LoVo (cell line): ENCODE data around the gene NEK6.

Experiments
- DNase-seq: peaks from one replicate; pipeline ENCODE4 v3.0.0-alpha.2; 2016; ENCODE audit warnings: low spot score

NEK6 gene

DNA sequence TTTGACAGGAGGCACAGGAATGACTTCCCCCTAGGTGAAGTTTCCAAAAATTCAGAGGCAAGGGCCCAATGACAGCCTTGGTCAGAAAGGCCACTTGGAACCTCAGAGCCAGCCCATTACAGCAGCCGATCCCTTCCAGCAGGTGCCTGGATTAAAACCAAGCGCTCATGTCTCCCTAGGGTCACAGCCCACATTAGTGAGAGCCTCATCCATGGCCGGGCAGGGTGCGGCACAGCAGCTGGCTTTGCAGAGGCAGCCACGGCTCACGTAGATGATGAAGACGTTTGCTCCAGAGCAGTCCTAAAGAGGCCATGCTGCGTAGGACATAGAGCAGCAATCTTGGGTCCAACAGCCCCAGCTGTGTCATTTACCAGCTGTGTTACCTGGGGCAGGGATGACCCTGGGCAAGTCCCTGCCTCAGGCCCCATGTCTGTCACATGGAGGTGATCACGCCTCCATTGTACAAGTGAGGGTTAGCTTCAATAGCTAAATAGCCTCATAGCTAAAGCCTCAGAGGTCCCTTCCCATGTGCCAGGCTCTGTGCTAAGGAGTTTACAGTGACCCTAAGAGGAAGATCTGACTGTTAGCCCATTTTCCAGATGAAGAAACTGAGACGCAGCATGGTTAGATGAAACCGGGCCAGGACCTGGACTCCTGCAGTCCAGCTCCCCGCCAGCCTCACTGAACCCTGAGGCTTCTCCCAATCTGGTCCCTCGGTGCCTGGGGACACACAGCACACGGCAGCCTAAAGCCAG, 39.2 kb downstream of the NEK6 start:
- no peak for DNase-seq

DNA sequence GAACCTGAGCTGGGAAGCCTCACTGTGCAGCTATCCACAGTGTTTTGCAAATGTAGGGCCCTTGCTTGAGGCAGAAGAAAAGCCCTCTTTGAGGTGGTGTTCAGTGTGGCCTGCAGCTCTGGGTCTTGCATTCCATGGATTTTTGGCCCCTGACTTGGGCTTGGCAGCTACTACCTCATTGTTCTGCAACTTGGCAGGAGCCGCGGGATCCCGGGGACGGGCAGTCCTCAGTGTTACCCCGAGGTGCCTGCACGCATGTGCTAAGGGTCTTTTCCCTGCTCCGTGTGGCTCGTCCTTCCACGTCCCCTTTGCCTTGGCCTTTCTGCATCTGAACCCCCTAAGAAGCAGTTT, 39.8 kb downstream of the NEK6 start:
- peak; percentile 46 for DNase-seq

DNA sequence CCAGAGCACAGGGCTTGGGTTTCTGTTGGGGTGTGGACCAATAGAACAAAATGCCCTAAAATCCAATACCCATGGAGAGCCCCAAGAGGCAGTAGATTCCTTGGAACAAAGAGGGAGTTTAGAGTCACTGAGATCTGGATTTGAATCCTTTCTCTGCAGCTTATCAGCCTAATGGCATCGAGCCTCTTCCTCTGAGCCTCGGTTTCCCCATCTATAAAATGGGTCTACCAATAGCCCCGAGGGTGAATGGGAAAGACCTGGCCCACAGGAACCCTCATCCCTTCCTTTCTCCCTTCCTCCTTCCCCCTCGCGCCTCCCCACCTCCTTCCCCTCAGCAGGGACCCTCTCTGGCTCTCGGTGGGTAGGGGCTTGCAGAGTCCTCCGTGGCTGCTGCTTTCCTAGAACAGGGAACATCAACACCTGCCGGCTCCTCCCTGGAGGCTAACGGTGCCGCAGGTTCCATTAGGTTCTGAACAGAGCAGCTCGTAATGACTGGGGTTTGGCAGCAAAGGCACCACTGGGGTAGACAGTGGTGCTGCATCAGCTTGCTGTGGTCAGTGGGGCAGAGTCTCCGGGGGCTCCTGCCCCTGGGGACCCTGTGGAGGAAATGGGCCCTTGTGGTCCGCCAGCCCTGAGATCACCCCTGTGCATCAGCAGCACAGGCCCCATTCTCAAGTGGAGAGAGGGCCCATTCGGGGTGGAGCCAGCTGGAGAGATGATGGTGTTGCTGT, 40.3 kb downstream of the NEK6 start:
- DNase-seq, result no peak

DNA sequence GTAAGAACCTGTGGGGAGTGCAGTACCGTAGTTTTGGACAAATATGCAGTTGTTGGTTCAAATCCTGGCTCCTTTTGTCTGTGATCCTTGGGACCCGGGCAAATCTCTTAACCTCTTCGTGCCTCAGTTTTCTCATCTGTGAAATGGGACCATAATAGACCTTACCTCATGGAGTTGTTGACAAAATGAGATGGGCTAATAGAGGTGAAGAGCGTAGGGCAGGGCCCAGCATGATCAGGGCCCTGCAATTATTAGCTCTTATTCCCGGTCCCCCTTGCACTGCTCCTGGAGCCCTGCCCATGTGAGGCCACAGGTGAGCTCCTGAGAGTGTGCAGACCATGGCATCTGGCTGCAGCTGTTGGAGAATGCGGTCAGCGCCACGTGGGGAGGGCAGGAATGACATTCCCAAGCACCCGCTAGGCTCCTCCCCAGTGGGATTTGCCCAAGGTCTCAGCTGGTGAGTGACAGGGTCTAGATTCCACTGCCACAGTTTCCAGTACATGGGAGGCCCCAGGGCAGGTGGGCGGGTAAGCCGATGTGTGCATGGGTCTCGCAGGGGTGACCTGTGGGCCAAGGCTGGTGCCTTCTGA, 41.0 kb downstream of the NEK6 start:
- DNase-seq, result no peak

DNA sequence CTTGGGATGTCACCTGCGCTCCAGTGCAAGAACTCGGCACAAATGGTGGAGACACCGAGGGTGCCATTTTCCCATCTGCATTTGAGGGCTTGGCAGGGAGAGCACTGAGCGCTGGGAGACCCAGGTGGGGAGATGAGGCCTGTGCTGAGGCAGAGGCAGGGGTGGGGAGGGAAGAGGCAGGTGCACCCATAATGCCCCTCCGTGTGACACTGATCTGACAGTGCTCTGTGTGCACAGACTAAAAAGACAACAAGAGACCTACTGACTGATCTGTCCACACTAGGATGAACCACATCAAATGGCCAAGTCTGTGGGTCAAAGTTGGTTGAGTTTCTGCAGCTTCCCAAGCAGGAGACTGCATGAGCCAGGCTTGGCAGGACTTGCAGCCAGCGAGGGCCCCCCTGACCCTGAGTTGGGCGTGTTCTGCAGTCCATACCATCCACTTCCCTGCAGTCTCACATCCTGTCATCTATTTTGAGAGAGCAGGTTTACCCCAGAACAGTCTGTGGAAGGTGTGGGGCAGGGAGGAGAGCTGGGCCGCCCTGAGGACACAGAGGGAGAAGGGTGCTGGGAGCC, 41.9 kb downstream of the NEK6 start:
- no peak for DNase-seq

DNA sequence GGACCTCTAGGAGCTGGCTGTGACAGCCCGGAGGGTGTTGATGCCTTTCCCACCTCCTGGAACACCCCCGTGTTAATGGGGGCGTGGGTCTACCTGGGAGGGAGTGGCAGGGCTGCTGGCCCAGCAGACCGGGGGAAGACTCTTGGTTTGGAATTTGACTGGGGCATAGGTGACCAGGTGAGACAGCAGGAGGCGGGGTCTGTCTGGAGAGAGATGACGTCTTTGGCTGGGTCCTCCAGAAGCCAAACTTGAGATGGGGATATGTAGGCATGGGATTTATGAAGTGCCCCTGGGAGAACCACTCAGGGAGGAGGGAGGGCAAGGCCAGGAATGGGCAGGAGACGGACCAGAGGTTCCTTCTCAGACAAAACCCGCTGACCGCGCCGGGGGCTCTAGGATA, 42.6 kb downstream of the NEK6 start:
- DNase-seq, result no peak

DNA sequence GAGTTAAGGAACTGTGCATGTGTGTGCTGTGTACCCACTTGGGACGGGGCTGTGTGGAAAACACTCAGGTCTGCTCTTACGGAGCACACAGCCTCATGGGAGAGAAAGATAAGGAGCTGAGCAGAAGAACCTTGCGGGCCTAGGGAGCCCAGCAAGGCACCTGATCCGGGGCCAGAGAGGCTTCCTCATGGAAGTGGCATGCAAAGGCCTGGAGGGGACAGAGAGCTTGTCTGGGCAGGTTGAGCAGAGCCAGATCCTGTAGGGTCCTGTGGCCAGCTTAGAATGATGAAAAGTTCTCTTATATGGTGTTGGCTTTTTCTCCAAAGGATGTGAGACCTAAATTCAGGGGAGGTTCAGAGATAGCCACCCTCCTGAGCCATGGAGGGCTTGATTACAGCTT, 45.2 kb downstream of the NEK6 start:
- no peak for DNase-seq

DNA sequence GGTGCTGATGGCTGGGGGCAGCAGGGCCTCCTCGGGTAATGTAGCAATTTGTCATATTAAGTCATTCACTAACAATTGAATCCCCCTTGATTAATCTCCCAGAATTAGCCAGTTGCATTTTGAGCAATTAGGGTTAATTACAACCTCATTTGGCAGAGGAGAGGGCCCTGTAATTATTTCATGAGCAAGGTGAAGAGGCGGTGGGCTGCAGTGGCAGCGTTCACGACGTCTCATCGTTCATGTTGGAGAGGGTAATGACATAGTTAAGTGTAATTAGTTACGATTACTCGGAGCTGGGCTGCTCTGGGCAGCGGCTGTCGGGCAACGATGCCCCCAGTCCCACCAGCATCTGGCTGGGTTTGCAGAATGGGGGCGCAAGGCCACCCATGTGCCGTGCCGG, 46.0 kb downstream of the NEK6 start:
- DNase-seq, result no peak

DNA sequence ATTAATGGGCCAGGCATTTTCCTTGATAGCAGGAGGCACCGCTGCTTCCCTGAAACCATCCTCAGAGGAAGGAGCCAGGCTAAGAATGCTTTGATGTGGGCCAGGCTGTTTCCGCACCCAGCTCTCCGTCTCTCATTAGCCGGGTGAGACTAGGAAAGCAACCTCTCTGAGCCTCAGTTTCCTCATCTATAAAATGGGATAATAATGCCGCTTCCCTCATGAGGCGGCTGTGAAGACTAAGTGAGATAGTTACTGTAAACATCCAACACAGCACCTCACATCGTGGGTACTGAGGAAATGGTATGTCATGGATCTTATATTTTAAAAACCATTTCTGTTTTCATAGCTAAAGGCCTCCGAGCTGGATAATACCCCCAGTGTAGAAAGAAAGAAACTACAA, 46.5 kb downstream of the NEK6 start:
- DNase-seq, result no peak

DNA sequence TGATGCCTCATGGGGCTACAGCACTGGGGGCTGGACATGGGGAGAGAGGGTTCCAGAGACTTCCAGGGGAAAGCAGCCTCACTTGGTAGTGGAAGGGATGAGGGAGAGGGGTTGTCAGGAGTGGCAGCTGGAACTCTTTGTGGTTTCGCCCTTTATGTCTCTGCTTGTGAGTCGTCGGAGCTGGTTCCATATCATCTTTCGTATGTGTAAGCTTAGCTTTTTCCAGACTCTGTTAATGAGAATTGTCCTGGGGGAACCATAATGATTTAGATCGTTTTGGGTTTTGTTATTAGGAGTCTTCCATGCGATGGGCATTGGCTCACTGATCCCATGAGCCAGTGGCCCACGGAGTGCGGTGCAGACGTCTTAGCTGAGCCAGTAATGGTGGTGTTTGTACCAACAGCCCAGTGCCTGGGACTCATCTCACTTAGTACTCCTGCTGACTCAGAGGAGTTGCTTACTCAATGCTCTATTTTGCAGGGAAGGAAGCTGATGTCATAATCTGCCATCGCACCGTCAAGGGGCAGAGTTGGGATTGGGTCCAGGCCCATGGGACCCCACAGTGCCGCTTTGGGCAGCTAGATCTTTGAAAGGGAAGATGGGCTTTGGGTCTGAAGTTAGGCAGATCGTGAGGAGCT, 48.5 kb downstream of the NEK6 start:
- DNase-seq, result no peak

DNA sequence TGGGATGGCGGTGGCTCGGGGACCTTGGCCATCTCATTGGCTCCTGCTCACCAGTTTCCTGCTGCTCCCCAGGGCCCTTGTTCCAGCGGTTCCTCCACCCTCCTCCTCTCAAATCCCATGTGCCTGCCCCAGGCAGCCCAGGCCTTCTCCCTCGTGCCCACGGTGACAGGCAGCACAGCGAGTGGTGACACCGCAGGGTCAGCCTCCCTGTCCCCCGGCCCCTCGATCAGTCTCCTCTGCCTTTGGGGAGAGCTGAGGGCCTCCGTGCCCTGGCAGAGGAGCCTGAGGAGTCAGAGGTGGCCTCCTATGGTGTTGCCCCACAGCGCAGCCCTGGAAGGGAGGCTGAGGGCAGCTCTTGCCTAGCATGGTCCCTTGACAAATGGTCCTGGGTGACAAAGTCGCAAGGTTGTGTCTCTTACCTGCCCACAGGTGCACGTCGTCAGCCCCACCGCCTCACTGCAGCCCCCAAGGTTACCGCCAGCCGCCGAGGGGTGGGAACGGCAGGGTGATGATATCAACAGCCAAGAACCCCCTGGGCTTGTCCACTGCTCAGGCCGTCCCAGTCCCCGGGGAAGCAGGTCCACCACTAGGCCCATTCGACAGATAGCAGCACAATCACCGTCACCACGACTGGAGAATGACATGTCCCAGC, 49.8 kb downstream of the NEK6 start:
- no peak for DNase-seq

DNA sequence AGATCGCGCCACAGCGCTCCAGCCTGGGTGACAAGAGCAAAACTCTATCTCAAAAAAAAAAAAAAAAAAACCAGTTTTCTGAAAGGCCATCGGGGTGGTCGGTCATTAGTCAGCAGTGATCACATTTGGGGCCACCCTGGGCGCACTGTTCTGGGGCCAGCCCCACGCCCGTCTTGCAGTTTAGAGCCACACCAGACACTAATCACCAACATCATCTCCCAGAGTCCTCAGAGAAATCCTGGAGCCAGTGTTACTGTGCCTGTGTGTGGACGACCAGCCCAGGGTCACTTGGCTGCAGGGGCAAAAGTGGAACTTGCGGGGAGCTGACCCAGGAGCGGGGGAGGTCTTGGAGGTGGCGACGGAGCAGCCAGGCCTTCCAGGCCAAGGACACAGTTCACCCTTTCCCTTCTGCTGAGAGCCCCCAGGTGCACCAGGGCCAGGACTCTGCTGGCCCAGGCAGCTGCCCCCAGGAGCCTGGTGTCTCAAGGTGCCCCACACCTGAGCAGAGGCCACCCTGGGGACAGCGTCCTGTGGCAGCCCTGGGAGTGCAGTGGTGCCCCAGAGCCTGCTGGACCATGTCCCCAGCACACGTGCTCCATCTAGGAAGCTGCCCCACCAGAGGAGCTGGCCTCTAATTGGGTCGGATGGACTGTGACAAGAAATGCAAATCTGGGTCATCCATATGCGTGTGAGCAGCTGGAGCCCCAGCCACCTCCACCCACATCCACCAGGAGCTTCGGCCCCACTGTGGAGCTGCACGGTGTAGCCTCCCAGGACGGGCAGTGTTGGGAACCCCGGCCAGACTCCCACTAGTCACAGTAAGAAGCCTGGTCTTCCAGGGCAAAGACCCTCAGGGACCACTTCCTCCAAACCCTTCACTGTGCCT, 51.1 kb downstream of the NEK6 start:
- DNase-seq, result no peak

DNA sequence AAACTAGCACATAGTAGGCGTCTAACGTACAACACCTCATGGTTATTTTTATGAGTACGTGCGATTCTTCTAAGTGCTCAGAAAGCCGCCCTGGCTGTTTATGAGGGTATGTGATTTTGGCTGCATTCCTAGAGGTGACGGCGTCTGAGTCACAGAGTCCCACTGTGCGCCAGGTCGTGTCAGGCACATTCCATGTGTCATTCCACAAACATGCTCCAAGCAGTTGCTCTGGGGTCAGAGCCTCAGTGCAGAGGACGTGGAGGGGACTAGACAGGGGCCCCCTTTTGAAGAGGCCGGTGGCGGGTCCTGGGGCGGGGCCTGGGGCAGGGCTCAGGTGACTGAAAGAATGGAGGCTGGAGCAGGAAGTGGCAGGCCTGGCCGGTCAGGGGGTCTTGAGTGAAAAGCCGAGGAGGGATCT, 51.9 kb downstream of the NEK6 start:
- peak; percentile 66 for DNase-seq

DNA sequence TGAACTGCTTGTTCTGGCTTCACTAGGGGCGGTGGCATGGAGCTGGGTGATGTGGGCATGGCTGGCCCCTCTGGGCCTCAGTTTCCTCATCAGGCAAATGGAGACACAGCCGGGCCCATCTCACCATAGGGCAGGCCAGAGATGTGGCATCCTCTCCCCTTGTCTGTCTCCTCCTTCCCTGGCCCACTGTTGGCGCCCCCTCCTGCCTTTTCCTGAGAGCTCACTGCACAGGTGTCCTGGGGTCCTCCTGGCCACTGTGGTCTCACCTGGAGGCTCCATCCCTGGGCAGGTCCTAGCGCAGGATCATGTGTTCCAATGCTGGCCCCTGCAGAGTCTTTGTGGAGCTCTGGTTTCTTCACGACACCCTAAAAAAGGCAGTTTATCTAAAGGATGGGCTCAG, 53.5 kb downstream of the NEK6 start:
- DNase-seq, result no peak

DNA sequence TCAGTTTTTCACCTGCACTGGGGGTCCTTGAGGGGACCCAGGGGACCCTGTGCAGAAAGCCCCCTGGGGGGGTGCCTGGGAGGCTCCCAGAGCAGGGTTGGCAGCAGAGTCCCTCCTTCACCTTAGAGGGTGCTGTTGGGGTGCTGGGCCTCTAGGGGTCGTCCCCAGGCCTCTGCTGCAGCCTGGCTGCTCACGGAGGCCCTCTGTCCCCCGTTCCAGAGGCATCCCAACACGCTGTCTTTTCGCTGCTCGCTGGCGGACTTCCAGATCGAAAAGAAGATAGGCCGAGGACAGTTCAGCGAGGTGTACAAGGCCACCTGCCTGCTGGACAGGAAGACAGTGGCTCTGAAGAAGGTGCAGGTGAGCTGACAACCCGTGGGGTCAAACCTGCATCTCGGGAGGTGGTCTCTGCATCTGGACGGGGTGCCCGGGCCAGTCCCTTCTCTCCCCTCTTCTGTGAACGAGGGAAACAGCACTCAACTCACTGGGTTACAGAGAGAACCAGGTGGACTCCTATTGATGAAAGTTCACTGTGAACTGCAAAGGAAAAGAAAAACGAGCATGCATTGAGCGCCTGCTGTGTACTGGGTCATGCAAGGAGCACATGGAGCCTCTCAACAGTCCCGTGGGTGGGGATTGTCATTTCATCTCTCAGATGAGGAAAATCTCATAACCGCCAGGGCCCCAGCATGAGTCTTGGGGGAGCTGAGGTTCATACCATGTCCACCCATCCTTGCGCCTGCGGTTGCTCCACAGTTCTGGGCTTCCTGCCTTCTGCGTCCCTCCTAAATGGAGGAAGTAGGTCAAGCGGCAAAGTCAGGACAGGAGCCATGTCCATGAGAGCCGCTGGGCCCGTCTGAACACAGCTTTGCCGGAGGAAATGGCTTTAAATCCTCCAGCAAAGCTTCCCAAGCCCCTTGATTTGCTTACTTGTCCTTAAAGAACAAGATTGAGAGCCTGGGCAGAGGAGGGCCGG, 54.8 kb downstream of the NEK6 start:
- DNase-seq, result no peak

DNA sequence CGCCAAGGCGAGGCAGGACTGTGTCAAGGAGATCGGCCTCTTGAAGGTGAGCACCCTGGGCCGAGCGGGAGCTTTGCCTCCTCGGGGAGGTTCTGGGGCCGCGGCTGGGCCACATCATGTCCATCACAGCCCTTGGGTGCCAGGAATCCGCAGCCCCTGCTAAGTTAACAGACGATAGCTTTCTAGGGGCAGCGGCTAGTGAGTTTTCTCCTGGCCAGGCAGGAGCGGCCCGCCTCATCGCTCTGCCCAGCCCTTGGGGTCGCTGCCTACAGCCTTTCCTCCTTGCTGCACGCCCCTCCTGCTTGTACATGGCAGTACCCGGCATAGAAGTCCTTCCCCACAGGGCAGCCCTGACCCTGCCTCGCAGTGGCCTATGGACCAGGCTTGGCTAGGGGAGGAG, 56.2 kb downstream of the NEK6 start:
- DNase-seq, result no peak

DNA sequence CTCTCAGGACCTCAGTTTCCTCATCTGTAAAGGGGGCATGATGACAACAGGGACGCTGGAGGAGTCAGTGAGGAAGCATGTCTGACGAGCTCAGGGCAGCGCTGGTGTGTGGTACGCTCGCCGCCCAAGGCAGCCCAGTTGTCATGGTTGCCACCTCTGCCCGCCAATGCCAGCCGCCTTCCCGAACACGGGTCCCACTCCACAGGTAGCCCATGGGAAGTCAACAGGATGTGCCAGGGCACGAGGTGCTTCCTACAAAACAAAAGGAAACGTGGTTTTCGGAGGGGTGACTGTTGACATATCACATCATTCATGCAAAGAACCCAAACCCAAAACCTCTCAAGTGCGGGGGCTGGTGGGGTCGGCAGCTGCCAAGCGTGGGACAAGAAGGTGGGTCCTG, 58.1 kb downstream of the NEK6 start:
- DNase-seq, result no peak

DNA sequence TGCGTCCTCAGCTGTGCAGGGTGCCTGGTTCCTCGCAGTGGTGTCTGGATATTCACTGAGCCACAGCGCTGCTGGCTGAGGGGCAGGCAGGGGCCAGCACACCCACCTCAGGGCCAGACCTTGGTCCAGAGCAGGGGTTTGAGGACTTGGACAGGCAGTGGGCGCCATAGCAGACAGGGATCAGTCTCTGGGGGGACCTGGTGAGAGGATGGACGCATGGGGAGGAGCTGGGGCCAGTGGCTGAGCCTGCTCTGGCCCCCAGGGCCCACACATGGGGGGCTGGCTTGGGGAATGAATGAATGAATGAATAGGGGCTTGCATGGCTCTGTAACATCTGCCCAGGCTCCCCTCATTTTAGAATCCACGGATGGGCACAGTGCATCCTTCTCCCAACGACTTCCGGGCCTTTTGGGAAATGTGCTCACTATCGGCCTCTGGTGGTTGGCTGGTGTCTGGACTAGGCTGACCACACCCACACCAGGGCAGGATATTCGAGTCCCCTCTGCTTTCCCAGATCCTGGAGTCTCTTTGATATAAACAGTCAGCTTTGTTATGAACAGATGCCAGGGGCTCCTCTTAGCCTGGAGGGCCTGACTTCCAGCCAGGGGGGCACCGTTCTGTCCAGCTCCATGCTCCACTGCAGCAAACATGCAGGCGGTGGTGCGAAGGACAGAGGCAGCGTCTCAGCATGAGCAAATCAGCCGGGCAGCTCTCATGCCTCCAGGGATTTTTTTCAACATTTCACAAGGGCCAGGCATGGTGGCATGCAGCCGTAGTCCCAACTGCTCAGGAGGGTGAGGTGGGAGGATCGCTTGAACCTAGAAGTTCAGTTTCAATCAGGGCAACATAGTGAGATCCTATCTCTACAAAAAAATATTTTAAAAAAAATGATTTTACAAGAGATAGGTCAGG, 62.6 kb downstream of the NEK6 start:
- peak; percentile 56 for DNase-seq

DNA sequence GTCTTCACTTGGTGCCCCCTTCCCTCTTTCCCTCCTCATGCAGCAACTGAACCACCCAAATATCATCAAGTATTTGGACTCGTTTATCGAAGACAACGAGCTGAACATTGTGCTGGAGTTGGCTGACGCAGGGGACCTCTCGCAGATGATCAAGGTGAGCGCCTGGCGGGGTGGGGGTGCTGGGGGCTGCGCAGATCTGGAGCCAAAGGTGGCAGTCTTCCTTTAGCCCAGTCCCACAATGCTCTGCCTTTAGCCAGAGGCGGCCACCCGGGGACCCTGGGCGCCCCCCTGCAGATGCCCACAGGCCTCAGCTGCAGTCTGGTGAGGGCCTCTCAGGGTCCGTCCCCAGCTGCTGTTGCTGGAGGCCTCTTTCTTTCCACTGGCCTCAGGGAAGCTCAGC, 63.7 kb downstream of the NEK6 start:
- no peak for DNase-seq
